Stimulated activated CD4-positive, alpha-beta T cell treated with anti-CD3 and anti-CD28 coated beads, TNF-alpha, amount 100 ng/mL, for 4 hours (primary cell): ENCODE results near the gene POU5F1.

Experiments used
- DNase-seq, 3 experiments: peaks; one replicate each; pipeline ENCODE4 v3.0.0-alpha.2; 2020; ENCODE audit warnings: low read depth in 3 of 3

Gene POU5F1

GRCh38 chr6:31143148-31143547, 27.3 kb downstream of the POU5F1 start:
- DNase-seq, result no peak

GRCh38 chr6:31142361-31142761, 28.1 kb downstream of the POU5F1 start:
- DNase-seq, result no peak

- no peak for DNase-seq
Measured at GRCh38 chr6:31140643-31141042, 29.8 kb downstream of the POU5F1 start.

- DNase-seq, result no peak
Measured at GRCh38 chr6:31139599-31139998, 30.9 kb downstream of the POU5F1 start.

- DNase-seq, result no peak
Measured at GRCh38 chr6:31138982-31139381, 31.5 kb downstream of the POU5F1 start, which contains the start of gene PSORS1C2. Gene PSORS1C2 (minus strand): TSS chr6:31139066. CDS start chr6:31139026, 40 bp downstream.

GRCh38 chr6:31135710-31136109, 34.8 kb downstream of the POU5F1 start:
- no peak for DNase-seq

GRCh38 chr6:31132806-31133205, 37.7 kb downstream of the POU5F1 start:
- DNase-seq, result no peak

GRCh38 chr6:31131595-31131994, 38.9 kb downstream of the POU5F1 start:
- DNase-seq, result no peak

GRCh38 chr6:31130751-31131150, 39.7 kb downstream of the POU5F1 start:
- no peak for DNase-seq

- no peak for DNase-seq
Measured at GRCh38 chr6:31129130-31129529, 41.4 kb downstream of the POU5F1 start.

- peak; percentile 41 to 61 (median 49) for DNase-seq
Measured at GRCh38 chr6:31128093-31128676, 42.3 kb downstream of the POU5F1 start.

- DNase-seq, result no peak
Measured at GRCh38 chr6:31126396-31127175, 43.9 kb downstream of the POU5F1 start.

GRCh38 chr6:31125586-31126363, 44.7 kb downstream of the POU5F1 start:
- DNase-seq, result no peak

GRCh38 chr6:31125162-31125561, 45.3 kb downstream of the POU5F1 start:
- DNase-seq, result no peak

GRCh38 chr6:31122791-31123706, 47.4 kb downstream of the POU5F1 start:
- DNase-seq, result no peak

GRCh38 chr6:31121131-31121790, 49.2 kb downstream of the POU5F1 start:
- no peak for DNase-seq

- DNase-seq, result no peak
Measured at GRCh38 chr6:31120151-31120915, 50.1 kb downstream of the POU5F1 start, which contains the start of gene CDSN. Gene CDSN (minus strand): TSS chr6:31120446. CDS start chr6:31120419, 27 bp downstream.

GRCh38 chr6:31118178-31118577, 52.3 kb downstream of the POU5F1 start:
- DNase-seq, result no peak

- DNase-seq, result no peak
Measured at GRCh38 chr6:31116661-31117385, 53.7 kb downstream of the POU5F1 start.
